HG03571 (cell line): ENCODE measurements around the gene AGAP1.

ENCODE experiments used
- ATAC-seq: cut with Tn5 transposase; IDR thresholded peaks from one replicate; pipeline ENCODE4 v1.9.1; 2021; ENCODE audit not compliant: unreplicated experiment

The AGAP1 gene

DNA sequence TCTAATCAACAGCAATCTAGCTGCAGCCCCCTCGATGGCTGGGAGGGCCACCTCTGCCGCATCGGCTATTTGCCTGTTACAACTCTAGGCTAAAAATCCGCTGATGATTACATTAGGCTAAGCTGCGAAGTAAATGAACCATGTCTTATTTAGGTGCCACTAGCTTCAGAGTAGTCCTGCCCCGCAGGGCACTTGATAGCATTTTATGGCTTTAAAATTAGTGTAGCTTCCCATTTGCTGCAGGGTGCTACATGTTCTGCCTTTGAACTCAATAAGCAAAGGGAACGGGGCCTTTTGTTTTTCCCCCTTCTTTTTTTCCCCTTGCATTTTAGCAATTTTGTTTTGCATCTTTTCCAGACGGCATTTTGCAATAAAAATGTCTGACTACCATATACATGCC lies 404.1 kb downstream of the AGAP1 start:
- no peak for ATAC-seq

DNA sequence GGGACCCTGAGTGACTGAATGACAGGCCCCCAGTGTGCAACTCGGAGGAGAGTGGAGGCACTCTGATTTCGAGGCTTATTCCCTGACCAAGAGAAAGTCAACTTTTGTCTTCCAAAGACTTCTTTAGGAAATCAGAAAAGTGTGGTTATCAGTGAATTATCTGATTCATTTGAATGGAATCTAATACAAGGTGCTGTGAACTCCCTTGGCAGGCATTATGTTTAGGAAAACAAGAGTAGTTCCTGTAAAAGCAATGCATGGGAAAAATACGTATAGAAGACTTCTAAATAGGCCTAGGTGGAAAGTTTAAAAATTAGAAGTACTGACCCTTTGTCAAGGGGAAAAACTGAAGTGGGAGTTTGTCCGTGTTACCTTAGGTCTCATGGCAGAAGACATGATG lies 404.9 kb downstream of the AGAP1 start:
- ATAC-seq: no peak

DNA sequence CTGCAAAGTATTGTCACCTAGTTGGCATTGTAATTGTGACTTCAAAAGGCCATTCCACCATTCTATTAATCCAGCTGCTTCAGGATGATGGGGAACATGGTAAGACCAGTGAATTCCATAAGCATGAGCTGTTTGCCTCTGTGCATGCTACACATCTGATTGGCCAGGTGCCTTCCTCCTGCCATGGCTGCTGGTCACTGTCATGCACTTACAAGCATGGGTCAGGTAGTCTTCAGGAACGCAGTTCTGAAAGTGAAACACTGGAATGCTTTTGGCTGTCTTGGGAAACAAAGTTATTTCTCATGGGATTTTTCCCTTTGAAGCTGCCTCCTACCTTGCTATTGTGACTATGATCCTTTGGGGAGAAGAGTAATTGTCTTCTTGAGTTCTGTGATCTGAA lies 406.8 kb downstream of the AGAP1 start:
- ATAC-seq: no peak

GRCh38 chr2:235901243-235901642 lies 407.4 kb downstream of the AGAP1 start:
- no peak for ATAC-seq

DNA sequence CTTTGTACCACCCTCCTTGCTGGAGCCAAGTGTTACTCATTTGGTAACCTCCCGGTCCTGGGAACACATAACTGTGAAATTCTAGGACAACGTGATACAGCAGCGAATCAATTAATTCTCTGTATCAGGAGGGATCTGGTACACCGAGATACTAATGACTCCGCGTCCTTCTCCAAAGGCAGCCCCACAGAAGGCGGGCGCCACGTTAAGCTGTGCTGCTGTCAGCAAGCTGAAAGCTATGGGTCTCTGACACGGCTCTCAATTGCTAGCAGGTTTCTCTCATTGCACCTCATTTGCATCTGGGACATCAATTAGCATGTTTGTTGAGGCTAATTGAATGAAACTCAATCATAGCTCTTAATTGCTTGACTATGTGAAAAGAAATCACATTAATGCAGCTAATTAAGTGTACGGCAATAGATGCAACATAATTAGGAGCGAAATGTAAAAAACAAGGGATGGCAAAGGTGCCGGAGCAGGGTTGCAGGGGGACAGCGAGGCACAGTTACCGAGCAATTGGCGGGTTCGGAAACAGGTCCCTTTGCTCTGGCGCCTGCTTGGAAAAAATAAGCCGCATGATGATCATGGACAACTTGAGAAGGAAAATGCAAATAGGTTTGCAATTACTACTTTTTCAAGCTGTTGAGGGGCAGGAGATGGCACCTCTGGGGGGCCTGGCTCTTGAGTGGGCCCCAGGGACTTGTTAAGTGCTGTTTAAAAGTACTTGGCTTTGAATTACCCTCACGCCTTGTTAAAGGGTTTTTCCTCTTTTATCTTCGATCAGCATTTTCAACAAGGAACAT lies 410.1 kb downstream of the AGAP1 start:
- no peak for ATAC-seq

DNA sequence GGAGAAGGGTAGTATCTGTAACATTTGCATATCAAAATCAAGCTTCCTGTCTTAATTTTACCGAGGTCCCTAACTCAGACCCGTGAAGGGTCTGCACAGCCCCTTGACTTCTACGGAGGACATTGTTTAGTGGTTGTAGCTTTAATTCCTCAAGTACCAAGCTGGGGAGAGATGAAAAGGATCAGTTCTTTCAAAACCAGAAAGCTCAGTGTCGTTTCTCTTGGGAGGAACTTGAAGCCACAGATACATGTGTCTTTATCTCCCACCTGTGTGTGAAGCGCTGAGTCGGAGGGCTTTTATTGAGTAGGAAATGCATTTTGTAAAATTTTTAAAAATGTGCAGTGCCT lies 410.7 kb downstream of the AGAP1 start:
- no peak for ATAC-seq

GRCh38 chr2:235908826-235909225 lies 415.0 kb downstream of the AGAP1 start:
- ATAC-seq: peak; percentile 97

- ATAC-seq: no peak
These were observed 415.5 kb downstream of the AGAP1 start for GRCh38 chr2:235909358-235909757.

- ATAC-seq: no peak
These were observed 416.2 kb downstream of the AGAP1 start for GRCh38 chr2:235910067-235910466.

DNA sequence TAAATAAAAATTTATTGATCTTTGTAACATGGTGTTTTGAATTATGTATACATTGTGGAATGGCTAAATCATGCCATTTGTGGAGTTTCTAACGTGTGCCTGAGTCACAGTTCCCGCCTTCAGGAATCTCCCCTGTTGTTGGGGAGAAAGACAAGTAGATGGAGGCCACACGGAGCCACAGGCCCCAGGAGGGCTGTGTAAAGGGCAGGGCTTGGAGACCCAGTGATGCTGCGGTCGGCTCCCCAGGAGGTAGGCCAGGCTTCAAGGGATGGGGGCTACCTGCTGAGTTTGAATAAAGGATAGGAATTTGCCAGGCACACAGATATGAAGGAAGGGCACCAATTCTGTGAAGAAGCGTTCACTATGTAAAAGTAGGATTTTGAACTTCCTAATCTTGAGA lies 417.3 kb downstream of the AGAP1 start:
- ATAC-seq: no peak

GRCh38 chr2:235911633-235912233 lies 417.9 kb downstream of the AGAP1 start:
- no peak for ATAC-seq

- ATAC-seq: no peak
These were observed 420.9 kb downstream of the AGAP1 start for GRCh38 chr2:235914756-235915155.

DNA sequence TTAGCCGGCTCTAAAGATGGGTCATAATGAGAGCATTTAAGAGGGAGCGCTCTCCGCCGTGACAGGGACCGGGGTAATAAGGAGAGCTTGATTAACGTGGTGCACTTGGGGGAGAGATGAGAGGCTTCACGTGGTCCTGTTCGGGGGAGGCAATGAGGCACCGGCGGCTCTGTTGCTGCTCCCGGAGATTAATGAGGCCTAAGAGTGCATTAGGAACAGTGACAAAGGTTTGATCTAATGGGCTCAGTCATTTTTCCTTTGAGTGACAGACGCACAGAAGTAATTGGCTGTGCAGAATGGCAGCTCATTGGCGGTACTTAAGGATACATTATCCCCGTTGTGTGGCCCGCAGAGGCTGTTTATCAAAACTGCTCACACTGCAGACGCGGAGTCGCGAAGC lies 423.7 kb downstream of the AGAP1 start:
- ATAC-seq: no peak

DNA sequence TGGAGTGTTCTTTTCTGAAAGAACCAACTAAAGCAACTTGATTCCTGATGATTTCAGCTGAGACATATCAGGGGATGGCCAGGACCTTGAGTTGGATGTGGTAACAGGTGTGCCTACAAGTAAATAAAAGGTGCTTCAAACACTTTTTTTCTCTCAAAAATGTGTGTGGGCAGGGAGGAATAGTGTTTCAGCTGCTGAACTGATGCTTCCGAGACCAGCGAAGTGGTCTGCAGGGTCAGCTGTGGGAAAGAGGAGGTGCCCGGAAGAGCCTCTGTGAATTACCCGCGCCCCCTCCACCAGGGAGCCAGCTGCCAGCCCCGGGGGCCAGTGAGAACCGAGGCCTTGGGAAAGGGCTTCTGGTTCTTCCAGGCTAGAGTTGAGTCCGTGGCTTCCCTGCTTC lies 425.0 kb downstream of the AGAP1 start:
- ATAC-seq: no peak

DNA sequence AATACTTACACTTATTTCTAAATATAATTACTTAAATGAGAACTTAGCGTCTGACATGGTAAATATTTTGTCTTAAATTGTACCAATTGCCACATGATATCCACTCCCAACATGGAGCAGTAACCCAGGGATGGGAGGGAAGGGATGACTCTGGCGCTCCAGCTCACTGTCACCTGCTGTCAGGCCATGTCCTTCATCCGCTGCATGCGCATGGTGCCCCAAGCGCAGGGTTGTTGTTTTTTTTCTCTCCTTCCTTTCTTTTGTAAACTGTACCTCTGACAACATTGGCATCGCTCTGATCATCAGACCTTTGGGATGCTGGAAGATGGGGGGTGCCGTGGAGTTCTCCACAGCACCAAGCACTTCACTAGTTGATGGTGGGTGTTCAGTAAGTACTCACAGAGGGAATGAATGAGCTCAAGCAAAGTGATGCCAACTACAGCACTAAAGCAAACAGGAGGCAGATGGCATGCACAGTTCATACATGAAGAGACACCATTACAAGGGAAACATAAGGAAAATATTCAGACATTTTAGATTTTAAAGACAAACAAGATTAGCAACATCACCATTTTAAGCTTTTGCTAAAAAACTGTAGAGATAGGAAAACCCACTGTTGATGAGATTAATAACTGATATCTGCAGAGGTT lies 426.5 kb downstream of the AGAP1 start:
- ATAC-seq: no peak

GRCh38 chr2:235921508-235922191 lies 427.8 kb downstream of the AGAP1 start:
- ATAC-seq: no peak

- ATAC-seq: no peak
These were observed 429.0 kb downstream of the AGAP1 start for GRCh38 chr2:235922839-235923238.

GRCh38 chr2:235923859-235924674 lies 430.2 kb downstream of the AGAP1 start:
- no peak for ATAC-seq

DNA sequence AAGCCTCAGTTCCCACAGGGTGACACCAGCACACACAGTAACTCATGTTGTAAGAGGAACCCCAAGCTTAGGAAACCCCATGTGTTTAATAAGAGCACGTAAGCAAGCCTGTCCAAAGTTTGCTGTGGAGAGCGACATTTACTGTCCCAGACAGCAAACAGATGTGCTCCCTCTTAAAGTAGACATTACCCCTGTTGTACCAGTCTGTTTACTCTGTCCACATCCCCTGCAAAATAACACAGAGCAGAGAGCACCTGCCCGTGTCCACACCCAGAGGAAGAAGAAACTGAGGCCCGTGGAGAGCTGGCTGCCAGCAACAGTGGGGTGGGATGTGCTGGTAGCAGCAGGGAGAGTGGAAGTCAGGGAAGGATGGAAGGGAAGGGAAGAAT lies 430.8 kb downstream of the AGAP1 start:
- ATAC-seq: no peak

DNA sequence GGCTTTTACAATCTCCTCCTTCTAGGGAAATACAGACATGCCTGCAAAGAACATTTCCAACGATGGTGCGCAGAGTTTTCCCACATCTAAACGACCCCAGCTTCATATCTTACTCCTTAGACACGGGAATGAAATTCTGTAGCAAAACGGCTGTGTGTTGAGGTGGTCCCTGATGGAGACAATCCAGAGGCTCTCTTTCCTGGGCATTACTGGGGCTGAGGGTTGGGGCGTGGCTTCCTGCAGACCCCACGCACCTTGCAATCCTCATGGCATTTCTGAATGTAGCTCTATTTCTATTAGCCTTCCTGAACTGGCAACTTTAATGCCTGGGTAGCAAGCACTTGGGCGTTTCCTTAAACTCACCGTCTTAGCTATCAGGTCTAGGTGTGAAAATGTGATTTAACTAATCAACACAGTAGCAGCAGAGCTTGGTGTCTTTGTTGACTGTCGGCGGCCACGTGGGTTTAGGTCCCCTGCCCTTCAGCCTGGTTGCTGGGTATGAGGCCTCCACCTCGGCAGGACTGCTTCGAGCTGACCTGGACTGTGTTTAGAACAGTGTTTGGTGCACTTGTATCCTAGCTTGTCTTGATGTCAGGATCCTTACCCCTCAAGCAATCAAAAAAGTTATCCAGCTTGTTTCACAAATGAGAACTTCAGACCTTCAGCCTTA lies 431.5 kb downstream of the AGAP1 start:
- no peak for ATAC-seq
